CD4-positive, alpha-beta memory T cell (primary cell): ENCODE measurements around the gene ZBTB16. TPM values are rescaled to one million over a fixed set of nuclear protein-coding genes. Genes with fewer than 3 reads are reported as not detected.

Source experiments
- CTCF ChIA-PET: fragments of 350-600 bp; sonication (Branson Sonifier 250); formaldehyde crosslinking; loops from one replicate; lab custom pipeline; 2021; ENCODE audit warnings: inconsistent platforms; ENCODE audit not compliant: partially characterized antibody; lab: Charles Lee
- POLR2A ChIA-PET: fragments of 350-600 bp; sonication (Branson Sonifier 250); formaldehyde crosslinking; loops from one replicate; lab custom pipeline; 2021; ENCODE audit not compliant: partially characterized antibody; lab: Charles Lee
- DNase-seq, 5 donors: peaks; one replicate each; pipeline versions ENCODE4 v3.0.0 to v3.0.0-alpha.2; 2020 to 2022; ENCODE audit warnings: mixed read lengths in 1 of 5
- H3K27ac ChIP-seq: one replicate; pipeline ENCODE4 v1.7.0; 2013; ENCODE audit warnings: low read depth, low read length
- H3K27me3 ChIP-seq: 2 replicates; pipeline ENCODE4 v1.7.0; 2013; ENCODE audit warnings: mild to moderate bottlenecking, low read length, moderate library complexity; ENCODE audit not compliant: insufficient read depth
- H3K36me3 ChIP-seq: 2 replicates; pipeline ENCODE4 v1.7.0; 2013; ENCODE audit warnings: mild to moderate bottlenecking, low read length, moderate library complexity; ENCODE audit not compliant: insufficient read depth
- H3K4me1 ChIP-seq: 2 replicates; pipeline ENCODE4 v1.7.0; 2013; ENCODE audit warnings: mild to moderate bottlenecking, low read length, moderate library complexity; ENCODE audit not compliant: insufficient read depth
- H3K4me3 ChIP-seq, 2 donors: one replicate each; pipeline ENCODE4 v1.7.0; 2013; ENCODE audit warnings: low read length in 2 of 2, mild to moderate bottlenecking in 1 of 2
- H3K9me3 ChIP-seq, 2 donors: one replicate each; pipeline ENCODE4 v1.7.0; 2013; ENCODE audit warnings: low read length in 2 of 2, control low read depth in 1 of 2; ENCODE audit not compliant: control insufficient read depth in 1 of 2
- H3K27ac Mint-ChIP-seq, 7 donors: one replicate each; pipeline ENCODE4 v1.8.0; 2020 to 2021; ENCODE audit warnings: mixed read lengths in 7 of 7, mild to moderate bottlenecking in 6 of 7, inconsistent platforms in 3 of 7, moderate library complexity in 3 of 7
- H3K27me3 Mint-ChIP-seq, 2 donors: one replicate each; pipeline ENCODE4 v1.8.0; 2020 to 2021; ENCODE audit warnings: mixed read lengths in 2 of 2
- H3K36me3 Mint-ChIP-seq, 2 donors: one replicate each; pipeline ENCODE4 v1.8.0; 2020 to 2021; ENCODE audit warnings: mixed read lengths in 2 of 2, inconsistent platforms in 1 of 2, mild to moderate bottlenecking in 1 of 2
- H3K4me1 Mint-ChIP-seq, 4 donors: one replicate each; pipeline ENCODE4 v1.8.0; 2020 to 2021; ENCODE audit warnings: mixed read lengths in 4 of 4, mild to moderate bottlenecking in 1 of 4
- H3K4me3 Mint-ChIP-seq, 8 donors: one replicate each; pipeline ENCODE4 v1.8.0; 2020 to 2021; ENCODE audit warnings: mixed read lengths in 8 of 8, mild to moderate bottlenecking in 7 of 8, moderate library complexity in 6 of 8, inconsistent platforms in 3 of 8
- H3K9me3 Mint-ChIP-seq, 8 donors: one replicate each; pipeline ENCODE4 v1.8.0; 2020 to 2021; ENCODE audit warnings: mixed read lengths in 8 of 8, mild to moderate bottlenecking in 5 of 8, inconsistent platforms in 3 of 8, moderate library complexity in 1 of 8
- intact Hi-C: fragments of 100-400 bp; cut with micrococcal nuclease; formaldehyde crosslinking; loops from one replicate; pipeline ENCODE4 v1.15.1; 2023
- polyA plus RNA-seq, 2 donors: library from polyadenylated mRNA; unstranded; fragments of 300-500 nt; fragmentation: Illumina TruSeq; gene quantifications; one replicate each; pipeline ENCODE4 v1.2.3, GENCODE V29; 2021
- total RNA-seq, 2 experiments: library from RNA; stranded (reverse); gene quantifications; one replicate each; pipeline ENCODE4 v1.2.3, GENCODE V29; 2021

The ZBTB16 gene
- total and polyA plus RNA-seq, 4 experiments from 2014 or later, result 5.6 to 28.4 (median 8.6) TPM

GRCh38 chr11:114106986-114107385 is 47.5 kb downstream of the ZBTB16 start:
- no peaks in the 10 kb centered on the region for H3K36me3 ChIP-seq
- Mint-ChIP-seq H3K27ac (peak overlapping the region in 3 of 7 donors; percentile 20 to 75 (median 38)), H3K27me3 (peaks cover 0 to 6% of the 10 kb centered on the region in 2 donors), H3K9me3 (peaks cover 0 to 2% (median 0%) of the 10 kb centered on the region in 8 donors), H3K4me3 (no peak overlapping the region), H3K36me3 (no peaks in the 10 kb centered on the region), H3K4me1 (peaks cover 34 to 68% (median 48%) of the 10 kb centered on the region in 4 donors)
- no peaks in the 10 kb centered on the region for H3K27me3 ChIP-seq
- H3K4me1 ChIP-seq, result peaks cover 35% of the 10 kb centered on the region
- no peak overlapping the region for H3K27ac ChIP-seq
- H3K4me3 ChIP-seq, result no peak overlapping the region
- no peaks in the 10 kb centered on the region for H3K9me3 ChIP-seq
- intact Hi-C loops, result no loop called here
- CTCF ChIA-PET, result interaction anchor here (0.6 kb wide), 1 partner anchor 210 kb away, joined by 4 read pairs; no protein-coding TSS in a partner anchor
- POLR2A ChIA-PET, result interaction anchor here (0.6 to 1.6 kb wide), 3 partner anchors 43 to 53 kb away, joined by 3 to 4 read pairs (median 4); no protein-coding TSS in a partner anchor
- DNase-seq, result no peak

GRCh38 chr11:114108501-114109205 is 49.1 kb downstream of the ZBTB16 start:
- no peak for DNase-seq
- no peaks in the 10 kb centered on the region for H3K9me3 ChIP-seq
- intact Hi-C loops, result no loop called here
- no peak overlapping the region for H3K4me3 ChIP-seq
- H3K36me3 ChIP-seq, result no peaks in the 10 kb centered on the region
- H3K9me3 Mint-ChIP-seq, result peaks cover 0 to 2% (median 0%) of the 10 kb centered on the region in 8 donors
- no peak overlapping the region for H3K4me3 Mint-ChIP-seq
- peaks cover 19 to 51% (median 35%) of the 10 kb centered on the region in 4 donors for H3K4me1 Mint-ChIP-seq
- H3K27me3 Mint-ChIP-seq, result peaks cover 0 to 8% of the 10 kb centered on the region in 2 donors
- no peaks in the 10 kb centered on the region for H3K27me3 ChIP-seq
- H3K27ac ChIP-seq, result no peak overlapping the region
- CTCF ChIA-PET, result interaction anchor here (0.9 to 1.4 kb wide), 3 partner anchors 7 to 152 kb away, joined by 3 read pairs; no protein-coding TSS in a partner anchor
- H3K27ac Mint-ChIP-seq, result peak overlapping the region in 1 of 7 donors; percentile 42
- POLR2A ChIA-PET, result interaction anchor here (1.6 kb wide), 1 partner anchor 52 kb away, joined by 4 read pairs; no protein-coding TSS in a partner anchor
- peaks cover 24% of the 10 kb centered on the region for H3K4me1 ChIP-seq
- H3K36me3 Mint-ChIP-seq, result no peaks in the 10 kb centered on the region

GRCh38 chr11:114109206-114110090 is 49.9 kb downstream of the ZBTB16 start:
- H3K27ac ChIP-seq, result no peak overlapping the region
- POLR2A ChIA-PET, result no interaction called here
- CTCF ChIA-PET, result interaction anchor here (0.9 to 1.4 kb wide), 2 partner anchors 84 to 151 kb away, joined by 3 read pairs; no protein-coding TSS in a partner anchor
- Mint-ChIP-seq H3K9me3 (peaks cover 0 to 2% (median 0%) of the 10 kb centered on the region in 8 donors), H3K27ac (no peak overlapping the region), H3K4me3 (peak overlapping the region in 2 of 8 donors; percentile 17 to 41), H3K4me1 (peaks cover 13 to 43% (median 28%) of the 10 kb centered on the region in 4 donors), H3K36me3 (peaks cover 0 to 5% of the 10 kb centered on the region in 2 donors), H3K27me3 (peaks cover 2 to 8% of the 10 kb centered on the region in 2 donors)
- H3K4me1 ChIP-seq, result peaks cover 16% of the 10 kb centered on the region
- no peak overlapping the region for H3K4me3 ChIP-seq
- intact Hi-C loops, result no loop called here
- DNase-seq, result no peak
- H3K9me3 ChIP-seq, result no peaks in the 10 kb centered on the region
- no peaks in the 10 kb centered on the region for H3K27me3 ChIP-seq
- no peaks in the 10 kb centered on the region for H3K36me3 ChIP-seq

- H3K27me3 ChIP-seq, result no peaks in the 10 kb centered on the region
- ChIA-PET POLR2A (no interaction called here), CTCF (no interaction called here)
- H3K27ac Mint-ChIP-seq, result no peak overlapping the region
- H3K4me3 ChIP-seq, result no peak overlapping the region
- peaks cover 0 to 5% of the 10 kb centered on the region in 2 donors for H3K36me3 Mint-ChIP-seq
- peaks cover 2 to 8% of the 10 kb centered on the region in 2 donors for H3K27me3 Mint-ChIP-seq
- H3K27ac ChIP-seq, result no peak overlapping the region
- no peak for DNase-seq
- peaks cover 9% of the 10 kb centered on the region for H3K4me1 ChIP-seq
- peak overlapping the region in 1 of 8 donors; percentile 17 for H3K4me3 Mint-ChIP-seq
- no peaks in the 10 kb centered on the region for H3K36me3 ChIP-seq
- intact Hi-C loops, result no loop called here
- H3K4me1 Mint-ChIP-seq, result peaks cover 9 to 36% (median 22%) of the 10 kb centered on the region in 4 donors
- peaks cover 0 to 2% (median 0%) of the 10 kb centered on the region in 8 donors for H3K9me3 Mint-ChIP-seq
- no peaks in the 10 kb centered on the region for H3K9me3 ChIP-seq
Observed at GRCh38 chr11:114110123-114110522, 50.6 kb downstream of the ZBTB16 start.

- H3K27me3 ChIP-seq, result no peaks in the 10 kb centered on the region
- intact Hi-C loops, result no loop called here
- H3K9me3 ChIP-seq, result no peaks in the 10 kb centered on the region
- no peaks in the 10 kb centered on the region for H3K4me1 ChIP-seq
- Mint-ChIP-seq H3K4me3 (peak overlapping the region in 2 of 8 donors; percentile 11 to 29), H3K4me1 (peaks cover 6 to 27% (median 16%) of the 10 kb centered on the region in 4 donors), H3K27ac (peak overlapping the region in 1 of 7 donors; percentile 11), H3K36me3 (peaks cover 0 to 5% of the 10 kb centered on the region in 2 donors), H3K27me3 (peaks cover 2 to 8% of the 10 kb centered on the region in 2 donors), H3K9me3 (peaks cover 0 to 2% (median 0%) of the 10 kb centered on the region in 8 donors)
- DNase-seq, result no peak
- no peak overlapping the region for H3K27ac ChIP-seq
- ChIA-PET CTCF (no interaction called here), POLR2A (interaction anchor here (0.9 kb wide), 1 partner anchor 71 kb away, joined by 4 read pairs; no protein-coding TSS in a partner anchor)
- no peaks in the 10 kb centered on the region for H3K36me3 ChIP-seq
- no peak overlapping the region for H3K4me3 ChIP-seq
Observed at GRCh38 chr11:114110952-114111947, 51.7 kb downstream of the ZBTB16 start.

GRCh38 chr11:114115451-114115928 is 56.0 kb downstream of the ZBTB16 start:
- intact Hi-C loops, result no loop called here
- H3K9me3 ChIP-seq, result no peaks in the 10 kb centered on the region
- Mint-ChIP-seq H3K9me3 (no peaks in the 10 kb centered on the region), H3K36me3 (peaks cover 0 to 5% of the 10 kb centered on the region in 2 donors), H3K4me1 (peaks cover 8 to 21% (median 18%) of the 10 kb centered on the region in 4 donors), H3K27ac (no peak overlapping the region), H3K4me3 (no peak overlapping the region), H3K27me3 (peaks cover 7 to 10% of the 10 kb centered on the region in 2 donors)
- H3K36me3 ChIP-seq, result no peaks in the 10 kb centered on the region
- ChIA-PET POLR2A (no interaction called here), CTCF (interaction anchor here (0.8 kb wide), 1 partner anchor 8 kb away, joined by 3 read pairs; no protein-coding TSS in a partner anchor)
- DNase-seq, result no peak
- H3K27me3 ChIP-seq, result no peaks in the 10 kb centered on the region
- H3K4me3 ChIP-seq, result no peak overlapping the region
- H3K27ac ChIP-seq, result no peak overlapping the region
- no peaks in the 10 kb centered on the region for H3K4me1 ChIP-seq
